GM10266 (cell line): Measurements from ENCODE around the gene INCENP.

ENCODE experiments used
- DNase-seq: peaks from one replicate; pipeline ENCODE4 v3.0.0; 2012; ENCODE audit errors: extremely low spot score
- CTCF ChIP-seq: IDR thresholded peaks from 2 replicates; pipeline ENCODE4 v1.5.1; 2012; ENCODE audit warnings: mild to moderate bottlenecking, low read depth; ENCODE audit not compliant: control insufficient read depth, insufficient read depth; ENCODE audit errors: missing control alignments

The INCENP gene

GRCh38 chr11:62152245-62153086, 28.7 kb downstream of the INCENP start:
- no peak for TF ChIP-seq CTCF
- no peak for DNase-seq

GRCh38 chr11:62153087-62153395, 29.2 kb downstream of the INCENP start:
- no peak for DNase-seq

GRCh38 chr11:62153617-62154016, 29.8 kb downstream of the INCENP start:
- TF ChIP-seq CTCF = no peak
- no peak for DNase-seq

More at GRCh38 chr11:62153087-62153395, 29.2 kb downstream of the INCENP start:
- no peak for TF ChIP-seq CTCF

- DNase-seq = no peak
- no peak for TF ChIP-seq CTCF
Measured at GRCh38 chr11:62157603-62158002, 33.8 kb downstream of the INCENP start.

GRCh38 chr11:62166371-62166770, 42.6 kb downstream of the INCENP start:
- no peak for DNase-seq
- no peak for TF ChIP-seq CTCF

GRCh38 chr11:62169448-62169847, 45.6 kb downstream of the INCENP start:
- no peak for DNase-seq
- no peak for TF ChIP-seq CTCF

GRCh38 chr11:62169935-62170334, 46.1 kb downstream of the INCENP start:
- no peak for DNase-seq

More at GRCh38 chr11:62169935-62170334, 46.1 kb downstream of the INCENP start:
- TF ChIP-seq CTCF = no peak
